Prostate gland (tissue), 2 donors: ENCODE data around the gene SEC24B.

ENCODE experiments used
- POLR2A ChIP-seq: fragments of 450-650 bp; IDR thresholded peaks from one replicate; pipeline ENCODE4 v1.6.1; 2016; ENCODE audit warnings: antibody characterized with exemption, mild to moderate bottlenecking
- TF ChIP-seq, protein P1 (sequence below), 4 experiments: fragments of 200-600 bp in 2 of 4; fragments of 450-650 bp in 2 of 4; sonication (generic) in 2 of 4; IDR thresholded peaks; 1 replicate in 3 of 4; 2 replicates in 1 of 4; pipeline ENCODE4 v1.5.1; 2016 to 2019; ENCODE audit warnings: antibody characterized with exemption in 4 of 4, mild to moderate bottlenecking in 2 of 4, moderate library complexity in 2 of 4

DNA sequence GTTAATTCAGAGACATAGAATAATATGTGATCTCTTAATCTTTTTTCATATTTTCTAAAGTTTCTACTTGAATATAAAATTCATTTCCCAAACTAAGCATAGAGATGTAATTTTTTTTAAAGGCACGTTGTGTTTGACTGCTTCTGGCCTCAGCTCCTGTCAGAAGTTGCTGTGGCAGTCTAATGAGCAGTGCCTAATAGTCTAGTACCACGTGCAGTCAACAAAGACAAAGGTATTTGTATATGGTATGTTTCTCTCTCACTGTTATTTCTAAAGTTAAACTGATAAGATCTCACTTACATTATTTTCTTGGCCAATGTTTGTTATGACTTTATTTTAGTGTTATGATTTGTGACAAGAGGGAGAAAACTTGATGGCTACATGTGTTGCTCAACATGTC is 77.8 kb downstream of the SEC24B start:
- no peak for TF ChIP-seq POLR2A
- TF ChIP-seq, protein P1, sequence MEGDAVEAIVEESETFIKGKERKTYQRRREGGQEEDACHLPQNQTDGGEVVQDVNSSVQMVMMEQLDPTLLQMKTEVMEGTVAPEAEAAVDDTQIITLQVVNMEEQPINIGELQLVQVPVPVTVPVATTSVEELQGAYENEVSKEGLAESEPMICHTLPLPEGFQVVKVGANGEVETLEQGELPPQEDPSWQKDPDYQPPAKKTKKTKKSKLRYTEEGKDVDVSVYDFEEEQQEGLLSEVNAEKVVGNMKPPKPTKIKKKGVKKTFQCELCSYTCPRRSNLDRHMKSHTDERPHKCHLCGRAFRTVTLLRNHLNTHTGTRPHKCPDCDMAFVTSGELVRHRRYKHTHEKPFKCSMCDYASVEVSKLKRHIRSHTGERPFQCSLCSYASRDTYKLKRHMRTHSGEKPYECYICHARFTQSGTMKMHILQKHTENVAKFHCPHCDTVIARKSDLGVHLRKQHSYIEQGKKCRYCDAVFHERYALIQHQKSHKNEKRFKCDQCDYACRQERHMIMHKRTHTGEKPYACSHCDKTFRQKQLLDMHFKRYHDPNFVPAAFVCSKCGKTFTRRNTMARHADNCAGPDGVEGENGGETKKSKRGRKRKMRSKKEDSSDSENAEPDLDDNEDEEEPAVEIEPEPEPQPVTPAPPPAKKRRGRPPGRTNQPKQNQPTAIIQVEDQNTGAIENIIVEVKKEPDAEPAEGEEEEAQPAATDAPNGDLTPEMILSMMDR (IDR thresholded peaks at IDR 0.05), result no peak
